SIG-M5 treated with dmso at 0.1 percent for 504 hours (cell line): ENCODE data around the gene CMSS1.

ENCODE experiments used
- DNase-seq: peaks from one replicate; lab custom pipeline; 2025; ENCODE audit not compliant: unreplicated experiment; lab: John Stamatoyannopoulos, UW

Gene CMSS1

GRCh38 chr3:99928771-99929744 is 111.4 kb downstream of the CMSS1 start:
- no peak for DNase-seq

- DNase-seq: no peak
These were observed 112.1 kb downstream of the CMSS1 start for GRCh38 chr3:99929745-99930139.

- DNase-seq: no peak
These were observed 113.4 kb downstream of the CMSS1 start for GRCh38 chr3:99931059-99931458.

GRCh38 chr3:99933971-99934750 is 116.5 kb downstream of the CMSS1 start:
- no peak for DNase-seq

GRCh38 chr3:99934975-99935797 is 117.5 kb downstream of the CMSS1 start:
- no peak for DNase-seq

GRCh38 chr3:99938270-99938911 is 120.7 kb downstream of the CMSS1 start:
- no peak for DNase-seq

- DNase-seq: no peak
These were observed 122.2 kb downstream of the CMSS1 start for GRCh38 chr3:99939876-99940275.

GRCh38 chr3:99940350-99940749 is 122.7 kb downstream of the CMSS1 start:
- DNase-seq: no peak

- no peak for DNase-seq
These were observed 123.5 kb downstream of the CMSS1 start for GRCh38 chr3:99941211-99941610.

- DNase-seq: no peak
These were observed 126.5 kb downstream of the CMSS1 start for GRCh38 chr3:99943931-99944761.

GRCh38 chr3:99945328-99945995 is 127.8 kb downstream of the CMSS1 start:
- DNase-seq: no peak

- no peak for DNase-seq
These were observed 129.7 kb downstream of the CMSS1 start for GRCh38 chr3:99947356-99947755.

- DNase-seq: no peak
These were observed 130.9 kb downstream of the CMSS1 start for GRCh38 chr3:99948467-99949089.

GRCh38 chr3:99949956-99950670 is 132.5 kb downstream of the CMSS1 start:
- no peak for DNase-seq

GRCh38 chr3:99950921-99951320 is 133.3 kb downstream of the CMSS1 start:
- DNase-seq: no peak

GRCh38 chr3:99951701-99952100 is 134.0 kb downstream of the CMSS1 start:
- DNase-seq: no peak

- DNase-seq: no peak
These were observed 134.6 kb downstream of the CMSS1 start for GRCh38 chr3:99952306-99952705.

GRCh38 chr3:99953596-99953995 is 135.9 kb downstream of the CMSS1 start:
- no peak for DNase-seq
